Breast epithelium (tissue), 3 donors: ENCODE results near the gene C1orf21.

Source experiments
- POLR2A ChIP-seq: fragments of 450-650 bp; IDR thresholded peaks from one replicate; pipeline ENCODE4 v1.6.1; 2016; ENCODE audit warnings: antibody characterized with exemption, mild to moderate bottlenecking, moderate library complexity
- POLR2AphosphoS5 ChIP-seq, 3 donors: sonication (generic); formaldehyde crosslinking; IDR thresholded peaks; one replicate each; pipeline ENCODE4 v1.6.1; 2017; ENCODE audit warnings: antibody characterized with exemption in 3 of 3
- TF ChIP-seq, protein P1 (sequence below), 3 donors: fragments of 450-650 bp; IDR thresholded peaks; one replicate each; pipeline ENCODE4 v1.5.1; 2016 to 2017; ENCODE audit warnings: antibody characterized with exemption in 3 of 3, mild to moderate bottlenecking in 3 of 3, moderate library complexity in 3 of 3

DNA sequence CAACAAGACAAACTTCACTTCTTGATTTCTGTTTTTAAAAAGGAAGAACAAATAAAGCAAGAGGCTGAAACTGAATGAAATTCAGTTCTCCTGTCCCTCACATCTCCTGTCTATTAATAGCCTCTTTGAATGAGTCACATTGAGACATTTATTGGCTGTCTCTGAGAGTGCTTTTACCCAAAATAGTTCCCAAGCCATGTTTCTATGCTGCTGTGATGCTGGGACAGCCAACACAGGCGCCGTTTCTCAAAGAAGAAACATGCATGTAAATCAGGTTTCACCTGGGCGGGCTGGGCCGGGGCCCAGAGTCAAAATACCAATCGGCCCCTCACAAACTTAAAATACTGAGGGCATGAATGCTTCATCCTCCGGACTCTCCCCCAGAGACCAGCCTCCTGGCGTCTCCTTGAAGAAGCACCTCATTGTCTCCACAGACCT, 262.6 kb downstream of the C1orf21 start:
- TF ChIP-seq, protein P1, sequence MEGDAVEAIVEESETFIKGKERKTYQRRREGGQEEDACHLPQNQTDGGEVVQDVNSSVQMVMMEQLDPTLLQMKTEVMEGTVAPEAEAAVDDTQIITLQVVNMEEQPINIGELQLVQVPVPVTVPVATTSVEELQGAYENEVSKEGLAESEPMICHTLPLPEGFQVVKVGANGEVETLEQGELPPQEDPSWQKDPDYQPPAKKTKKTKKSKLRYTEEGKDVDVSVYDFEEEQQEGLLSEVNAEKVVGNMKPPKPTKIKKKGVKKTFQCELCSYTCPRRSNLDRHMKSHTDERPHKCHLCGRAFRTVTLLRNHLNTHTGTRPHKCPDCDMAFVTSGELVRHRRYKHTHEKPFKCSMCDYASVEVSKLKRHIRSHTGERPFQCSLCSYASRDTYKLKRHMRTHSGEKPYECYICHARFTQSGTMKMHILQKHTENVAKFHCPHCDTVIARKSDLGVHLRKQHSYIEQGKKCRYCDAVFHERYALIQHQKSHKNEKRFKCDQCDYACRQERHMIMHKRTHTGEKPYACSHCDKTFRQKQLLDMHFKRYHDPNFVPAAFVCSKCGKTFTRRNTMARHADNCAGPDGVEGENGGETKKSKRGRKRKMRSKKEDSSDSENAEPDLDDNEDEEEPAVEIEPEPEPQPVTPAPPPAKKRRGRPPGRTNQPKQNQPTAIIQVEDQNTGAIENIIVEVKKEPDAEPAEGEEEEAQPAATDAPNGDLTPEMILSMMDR (IDR thresholded peaks at IDR 0.05) = no peak
- TF ChIP-seq POLR2A = no peak
- no peak for TF ChIP-seq POLR2AphosphoS5 (IDR thresholded peaks at IDR 0.05)
